KBM-7 (cell line): ENCODE data around the gene ABCB10.
"Not testable (repeated sequence)": the region's sequence is repeated elsewhere in the genome, so short reads cannot be mapped to it uniquely, and the experiment has no call there.

ENCODE experiments used
- DNase-seq: peaks from one replicate; pipeline ENCODE4 v3.0.0-alpha.2; 2015
- in situ Hi-C: fragments of 300-500 bp; cut with MboI; formaldehyde crosslinking; loops from 2 replicates; pipeline ENCODE4 v1.14.3; 2020; ENCODE audit warnings: low sequenced_read_pairs, low pct_unique_long_range_greater_than_20kb, mixed read lengths

Gene ABCB10

DNA sequence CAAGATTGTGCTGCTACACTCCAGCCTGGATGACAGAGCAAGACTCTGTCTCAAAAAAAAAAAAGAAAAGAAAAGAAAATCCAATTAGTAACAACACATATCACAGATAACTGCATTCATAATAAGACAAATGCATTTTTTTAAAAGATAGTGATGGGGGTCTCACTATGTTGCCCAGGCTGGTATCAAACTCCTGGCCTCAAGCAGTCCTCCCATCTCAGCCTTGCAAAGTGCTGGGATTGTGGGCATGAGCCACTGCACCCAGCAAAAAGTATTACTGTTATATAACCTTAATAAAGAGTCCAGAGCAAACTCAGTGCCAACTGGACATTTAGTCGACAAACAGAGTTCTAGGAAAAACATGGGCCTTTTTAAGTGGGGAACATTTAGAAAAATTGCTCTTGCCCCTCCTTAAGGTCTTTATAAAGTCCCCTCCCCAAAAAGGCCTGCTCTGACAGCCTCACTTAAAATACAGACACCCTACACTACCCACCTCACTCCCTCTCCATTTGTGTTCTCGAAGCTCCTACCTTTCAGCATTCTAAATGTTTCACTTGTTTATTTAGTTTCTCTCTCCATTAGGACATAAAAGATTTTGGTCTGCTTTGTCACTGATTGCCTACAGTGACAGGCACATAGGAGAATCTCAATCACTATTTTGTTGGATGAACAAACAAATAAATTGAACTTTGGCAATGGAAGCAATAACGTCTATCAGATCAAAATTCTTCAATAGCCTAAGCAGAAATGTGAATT is 7.5 kb downstream of the ABCB10 start:
- in situ Hi-C loops = no loop called here
- DNase-seq = no peak

DNA sequence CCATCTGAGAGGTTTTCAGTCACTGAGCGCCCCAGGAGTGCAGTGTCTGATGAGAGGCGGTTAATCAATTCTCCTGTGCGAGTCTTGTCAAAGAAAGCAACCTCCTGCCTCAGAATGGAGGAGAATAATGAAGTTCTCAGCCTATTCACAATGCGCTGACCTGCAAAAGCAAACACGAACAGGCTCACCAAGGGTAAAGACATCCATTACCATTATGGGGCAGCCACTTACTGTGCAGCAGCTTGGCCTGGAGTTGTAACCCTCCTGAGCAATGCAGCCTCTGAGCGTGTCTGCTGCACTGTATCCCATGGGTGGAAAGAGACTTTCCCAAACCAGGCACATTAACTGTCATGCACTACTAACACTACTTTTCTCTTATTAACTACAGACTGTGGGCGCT is 11.0 kb downstream of the ABCB10 start:
- in situ Hi-C loops = no loop called here
- no peak for DNase-seq

DNA sequence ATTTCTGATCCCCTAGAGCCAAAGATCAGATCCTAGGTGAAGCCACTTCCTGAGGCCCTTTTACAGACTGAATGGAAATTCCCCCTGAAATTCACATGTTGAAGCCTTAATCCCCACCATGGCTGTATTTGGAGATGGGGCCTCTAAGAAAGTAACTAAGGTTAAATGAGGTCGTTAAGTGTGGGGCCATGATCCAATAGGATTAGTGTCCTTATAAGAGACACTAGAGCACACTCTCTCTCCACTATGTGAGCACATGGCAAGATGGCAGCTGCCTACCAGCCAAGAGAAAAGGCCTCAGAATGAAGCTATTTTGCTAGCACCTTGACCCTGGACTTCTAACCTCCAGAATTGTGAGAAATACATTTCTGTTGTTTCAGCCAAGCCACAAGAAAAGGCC is 13.9 kb downstream of the ABCB10 start:
- DNase-seq = no peak
- in situ Hi-C loops = no loop called here

DNA sequence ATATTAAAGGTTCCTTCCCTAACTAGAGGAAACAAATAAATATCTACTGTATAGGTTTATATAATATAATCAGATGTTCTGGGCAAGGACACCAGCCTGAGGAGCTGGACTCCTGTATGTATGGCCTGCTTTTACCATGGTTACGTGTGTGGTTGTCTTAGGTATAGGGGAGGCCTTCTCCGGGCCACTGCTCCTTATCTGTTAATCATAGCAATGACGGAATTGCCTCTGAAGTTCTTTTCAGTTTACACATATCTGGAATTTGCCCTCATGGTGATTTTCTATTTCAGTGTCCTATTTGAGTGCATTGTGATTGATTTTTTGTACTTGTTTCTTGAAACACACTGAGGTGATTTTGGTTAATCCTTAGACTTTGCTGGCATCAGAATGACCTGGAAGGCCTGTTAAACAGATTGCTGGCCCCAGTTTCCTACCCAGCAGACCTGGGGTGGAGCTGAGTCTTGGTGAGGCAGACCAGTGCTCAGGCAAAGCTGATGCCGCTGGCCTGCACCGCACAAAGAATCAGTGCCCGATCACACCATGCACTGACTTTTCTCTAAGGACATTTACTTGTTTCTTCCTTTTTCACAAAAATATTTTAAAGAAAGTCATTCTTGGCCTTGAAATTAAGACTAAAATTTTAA is 18.5 kb downstream of the ABCB10 start:
- DNase-seq = no peak
- in situ Hi-C loops = no loop called here

DNA sequence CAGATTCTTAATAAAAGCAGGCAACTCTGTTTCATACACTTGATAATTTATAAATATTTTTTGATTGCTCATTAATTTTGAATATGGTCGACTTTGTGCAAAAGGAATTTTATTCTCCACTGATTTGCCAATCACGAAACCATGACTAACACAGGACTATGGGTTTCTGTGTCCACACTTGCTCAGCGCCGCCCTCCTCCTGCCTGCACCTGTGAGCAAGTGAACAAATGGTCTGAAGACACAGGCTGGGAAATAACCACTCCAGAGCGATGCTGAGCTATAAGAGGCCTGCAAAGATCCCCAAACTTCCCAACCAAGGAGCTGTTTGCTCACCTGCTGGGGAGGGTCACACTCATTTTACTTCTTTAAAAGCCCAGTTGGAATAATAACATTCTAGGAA is 19.6 kb downstream of the ABCB10 start:
- no peak for DNase-seq

DNA sequence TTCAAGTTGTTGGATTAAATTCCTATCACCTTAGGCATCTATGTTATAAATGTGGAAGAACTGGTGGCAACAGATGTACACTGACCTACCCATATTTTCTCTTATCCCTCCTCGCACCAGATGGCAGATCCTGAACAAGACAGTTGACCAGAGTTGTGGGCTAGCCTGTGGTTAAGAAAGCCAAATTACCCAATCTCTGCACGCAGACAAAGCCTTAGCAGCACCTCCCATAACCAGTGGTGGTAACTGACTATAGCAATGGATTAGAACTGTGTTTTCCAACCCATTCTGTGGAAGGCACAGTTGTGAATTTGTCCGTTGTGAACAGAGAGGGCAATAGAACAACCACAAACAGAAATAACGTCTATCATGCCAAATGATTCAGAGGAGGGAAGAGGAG is 20.6 kb downstream of the ABCB10 start:
- in situ Hi-C loops = no loop called here
- DNase-seq = peak; percentile 64

More for the DNA sequence above, 19.6 kb downstream of the ABCB10 start:
- in situ Hi-C loops = no loop called here

DNA sequence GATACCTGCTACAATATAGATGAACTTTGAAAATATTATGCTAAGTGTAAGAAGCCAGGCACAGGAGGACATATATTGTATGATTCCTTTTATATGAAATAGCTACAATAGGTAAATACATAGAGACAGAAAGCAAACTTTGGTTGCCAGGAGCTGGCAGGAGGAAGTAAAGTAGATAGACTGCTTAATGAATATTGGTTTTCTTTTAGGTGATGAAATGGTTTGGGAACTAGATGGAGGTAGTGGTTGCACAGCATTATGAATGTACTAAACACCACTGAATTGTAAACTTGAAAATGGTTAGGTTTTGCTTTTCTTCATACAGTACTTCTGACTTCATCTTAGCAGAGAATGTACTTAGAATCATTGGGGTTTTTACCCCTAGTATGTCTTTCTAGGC is 21.5 kb downstream of the ABCB10 start:
- DNase-seq = no peak
- in situ Hi-C loops = no loop called here

DNA sequence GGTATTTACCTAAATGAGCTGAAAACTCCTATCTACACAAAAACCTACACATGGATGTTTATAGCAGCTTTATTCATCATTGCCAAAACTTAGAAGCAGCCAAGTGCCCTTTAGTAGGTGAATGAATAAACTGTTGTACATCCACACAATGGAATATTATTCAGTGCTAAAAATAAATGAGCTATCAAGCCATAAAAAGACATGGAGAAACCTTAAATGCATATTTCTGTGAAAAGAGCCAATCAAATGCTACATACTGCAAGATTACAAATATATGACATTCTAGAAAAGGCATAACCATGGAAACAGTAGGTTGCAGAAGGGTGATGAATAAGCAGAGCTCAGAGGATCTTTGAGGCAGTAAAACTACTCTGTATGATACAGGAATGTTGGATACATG is 23.3 kb downstream of the ABCB10 start:
- in situ Hi-C loops = no loop called here
- no peak for DNase-seq

DNA sequence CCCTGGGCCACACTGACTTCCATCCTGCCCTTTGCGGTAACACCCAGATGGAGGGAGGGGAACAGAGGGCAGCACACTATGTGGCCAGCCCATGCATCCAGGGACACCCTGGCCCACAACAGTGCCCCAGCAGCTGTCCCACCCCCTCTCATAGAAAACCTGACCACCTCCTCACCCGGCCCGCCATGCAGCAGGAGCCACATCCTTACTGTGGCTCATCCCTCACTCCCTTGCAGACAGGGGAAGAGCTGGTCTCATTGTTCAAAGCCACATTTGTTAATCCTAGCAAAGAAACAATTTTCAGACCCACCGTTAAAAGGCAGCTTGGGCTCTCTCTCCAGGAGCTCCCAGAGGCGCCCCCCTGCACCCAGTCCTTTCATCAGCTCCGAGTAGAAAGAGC is 27.2 kb downstream of the ABCB10 start:
- no peak for DNase-seq
- in situ Hi-C loops = no loop called here

DNA sequence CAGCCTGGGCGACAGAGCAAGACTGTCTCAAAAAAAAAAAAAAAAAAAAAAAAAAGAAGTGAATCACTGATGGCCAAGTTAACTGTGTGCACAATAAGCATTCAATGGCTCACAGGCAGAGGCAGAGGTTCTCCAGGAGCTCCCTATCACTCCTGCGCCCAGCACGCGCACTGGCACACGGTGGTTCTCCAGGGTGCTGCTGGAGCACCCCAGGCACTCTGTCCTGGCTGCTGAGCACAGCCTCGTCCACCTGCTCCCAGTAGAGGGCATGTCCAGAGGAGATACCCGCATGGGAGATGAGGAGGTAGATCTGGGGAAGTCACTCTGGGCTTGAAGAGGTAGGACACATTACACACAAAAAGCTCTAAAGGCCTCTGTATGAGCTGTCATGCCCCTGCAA is 28.9 kb downstream of the ABCB10 start:
- DNase-seq = no peak
- in situ Hi-C loops = no loop called here

DNA sequence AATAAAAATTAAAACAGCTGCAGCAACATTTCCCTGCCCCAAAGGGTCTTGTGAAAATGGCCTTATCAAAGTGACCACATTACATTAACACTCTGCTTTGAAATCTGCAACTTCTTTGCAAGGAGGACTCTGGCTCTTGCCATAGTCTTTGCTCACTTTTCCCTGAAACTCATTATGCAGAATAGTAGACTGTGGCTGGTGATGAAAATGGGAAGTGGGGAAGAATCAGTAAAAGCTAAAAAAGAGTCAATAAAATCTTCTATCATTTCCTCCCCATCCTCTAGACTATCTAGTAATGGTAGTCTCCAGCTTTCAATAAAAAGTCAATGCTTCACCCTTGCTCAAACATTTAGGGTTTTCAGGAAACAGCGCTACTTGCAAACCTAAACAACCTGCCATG is 31.8 kb downstream of the ABCB10 start:
- no peak for DNase-seq
- in situ Hi-C loops = no loop called here

DNA sequence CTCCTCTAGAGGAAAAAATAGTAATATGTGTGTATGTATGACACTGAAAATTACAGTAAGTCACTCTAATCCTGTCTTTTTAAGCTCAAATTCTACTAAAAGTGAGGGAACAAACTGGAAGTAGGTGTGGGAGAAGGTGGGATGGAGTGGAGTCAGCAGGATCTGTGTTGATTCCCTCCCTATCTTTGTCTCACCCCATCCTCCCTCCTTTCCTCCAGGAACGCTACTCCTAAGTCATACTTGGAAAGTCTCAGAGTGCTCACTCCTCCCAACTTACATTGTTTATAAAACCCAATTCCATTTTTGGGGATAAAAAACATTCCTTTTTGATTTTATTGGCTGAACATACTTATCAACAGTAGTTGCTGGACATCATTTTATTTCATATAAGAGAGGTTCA is 35.5 kb downstream of the ABCB10 start:
- in situ Hi-C loops = no loop called here
- DNase-seq = no peak

DNA sequence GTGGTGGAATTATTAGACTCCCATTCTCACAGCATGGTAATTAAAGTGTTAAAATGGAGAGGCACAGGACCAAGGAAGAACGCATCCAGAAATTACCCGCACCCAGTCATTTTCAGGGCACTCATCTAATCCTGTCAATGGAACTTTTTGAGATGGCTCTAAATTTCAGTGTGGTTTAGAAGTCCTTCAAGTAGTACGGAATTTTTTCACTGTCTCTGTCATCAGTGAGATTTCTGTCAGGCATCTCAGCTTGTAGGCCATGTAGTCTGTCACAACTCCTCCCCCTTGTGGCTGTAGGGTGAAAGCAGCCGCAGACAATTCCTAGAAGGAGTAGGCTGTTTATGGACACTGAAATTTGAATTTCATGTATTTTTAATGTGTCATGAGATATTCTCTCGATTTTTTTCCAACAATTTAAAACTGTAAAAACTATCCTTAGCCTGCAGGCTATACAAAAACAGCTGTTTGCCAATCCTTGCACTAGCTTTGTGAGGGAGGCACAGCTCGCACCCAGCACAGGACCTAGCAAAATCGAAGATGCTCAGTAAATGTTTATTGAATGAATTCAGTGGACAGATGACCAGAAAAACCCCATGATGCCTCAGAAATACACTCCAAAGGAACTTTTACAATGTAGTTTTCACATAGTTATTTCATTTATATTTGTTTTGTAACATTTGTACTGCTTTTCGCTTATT is 43.8 kb downstream of the ABCB10 start:
- in situ Hi-C loops = no loop called here
- peak; percentile 57 for DNase-seq

DNA sequence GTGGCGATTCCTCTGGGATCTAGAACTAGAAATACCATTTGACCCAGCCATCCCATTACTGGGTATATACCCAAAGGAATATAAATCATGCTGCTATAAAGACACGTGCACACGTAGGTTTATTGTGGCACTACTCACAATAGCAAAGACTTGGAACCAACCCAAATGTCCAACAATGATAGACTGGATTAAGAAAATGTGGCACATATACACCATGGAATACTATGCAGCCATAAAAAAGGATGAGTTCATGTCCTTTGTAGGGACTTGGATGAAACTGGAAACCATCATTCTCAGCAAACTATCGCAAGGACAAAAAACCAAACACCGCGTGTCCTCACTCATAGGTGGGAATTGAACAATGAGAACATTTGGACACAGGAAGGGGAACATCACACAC is 46.9 kb downstream of the ABCB10 start:
- DNase-seq, in situ Hi-C loops: not testable (repeated sequence)

DNA sequence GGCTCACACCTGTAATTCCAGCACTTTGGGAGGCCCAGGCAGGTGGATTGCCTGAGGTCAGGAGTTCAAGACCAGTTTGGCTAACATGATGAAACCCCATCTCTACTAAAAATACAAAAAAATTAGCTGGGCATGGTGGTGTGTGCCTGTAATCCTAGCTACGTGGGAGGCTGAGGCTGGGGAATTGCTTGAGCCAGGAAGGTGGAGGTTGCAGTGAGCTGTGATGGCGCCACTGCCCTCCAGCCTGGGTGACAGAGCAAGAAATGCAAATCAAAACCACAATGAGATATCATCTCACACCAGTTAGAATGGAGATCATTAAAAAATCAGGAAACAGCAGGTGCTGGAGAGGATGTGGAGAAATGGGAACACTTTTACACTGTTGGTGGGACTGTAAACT is 47.3 kb downstream of the ABCB10 start:
- in situ Hi-C loops = not testable (repeated sequence)
- peak; percentile 41 for DNase-seq

DNA sequence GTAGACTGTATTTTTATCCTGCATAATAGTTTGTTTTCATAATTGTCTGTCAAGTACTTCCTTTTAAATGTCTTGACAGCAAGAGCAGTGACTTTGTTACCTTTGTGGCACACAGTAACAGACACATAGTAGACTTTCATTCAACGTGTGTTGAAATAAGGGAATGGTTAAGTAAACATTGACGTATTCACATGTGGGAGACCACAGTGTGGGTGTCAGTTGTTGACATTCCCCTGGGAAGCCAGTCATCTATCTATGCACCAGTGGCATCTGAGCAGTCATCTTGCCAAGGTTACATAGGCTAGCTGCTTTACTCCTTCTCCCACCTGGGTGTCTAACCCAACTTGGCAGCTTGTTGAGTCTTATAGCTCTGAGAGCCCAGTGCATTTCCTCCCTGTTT is 48.9 kb downstream of the ABCB10 start:
- in situ Hi-C loops = no loop called here
- DNase-seq = no peak

DNA sequence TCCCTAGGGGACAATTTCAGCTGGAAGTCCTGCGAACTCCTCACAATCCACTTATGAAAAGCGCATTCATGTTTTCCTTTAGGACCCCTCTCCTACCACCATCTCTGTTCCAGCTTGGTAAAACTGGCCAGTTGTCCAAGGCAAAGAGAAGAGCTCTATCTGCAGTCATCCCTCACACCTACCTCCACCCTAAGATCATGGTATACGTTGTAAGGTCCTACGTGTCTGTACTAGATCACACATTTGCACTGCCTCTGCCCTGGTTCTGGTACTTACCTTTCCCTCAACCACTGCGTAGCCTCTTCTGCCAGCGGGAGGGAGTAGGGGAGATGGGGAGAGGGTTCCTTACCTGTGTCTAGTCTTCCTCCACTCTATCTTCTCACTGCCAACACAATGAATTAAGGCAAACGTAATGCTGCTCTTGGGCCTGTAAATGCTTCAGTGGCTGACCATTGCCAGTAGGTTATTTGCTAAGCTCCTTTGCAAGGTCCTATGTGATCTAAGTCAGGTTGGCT is 49.6 kb downstream of the ABCB10 start:
- no peak for DNase-seq
- in situ Hi-C loops = no loop called here

DNA sequence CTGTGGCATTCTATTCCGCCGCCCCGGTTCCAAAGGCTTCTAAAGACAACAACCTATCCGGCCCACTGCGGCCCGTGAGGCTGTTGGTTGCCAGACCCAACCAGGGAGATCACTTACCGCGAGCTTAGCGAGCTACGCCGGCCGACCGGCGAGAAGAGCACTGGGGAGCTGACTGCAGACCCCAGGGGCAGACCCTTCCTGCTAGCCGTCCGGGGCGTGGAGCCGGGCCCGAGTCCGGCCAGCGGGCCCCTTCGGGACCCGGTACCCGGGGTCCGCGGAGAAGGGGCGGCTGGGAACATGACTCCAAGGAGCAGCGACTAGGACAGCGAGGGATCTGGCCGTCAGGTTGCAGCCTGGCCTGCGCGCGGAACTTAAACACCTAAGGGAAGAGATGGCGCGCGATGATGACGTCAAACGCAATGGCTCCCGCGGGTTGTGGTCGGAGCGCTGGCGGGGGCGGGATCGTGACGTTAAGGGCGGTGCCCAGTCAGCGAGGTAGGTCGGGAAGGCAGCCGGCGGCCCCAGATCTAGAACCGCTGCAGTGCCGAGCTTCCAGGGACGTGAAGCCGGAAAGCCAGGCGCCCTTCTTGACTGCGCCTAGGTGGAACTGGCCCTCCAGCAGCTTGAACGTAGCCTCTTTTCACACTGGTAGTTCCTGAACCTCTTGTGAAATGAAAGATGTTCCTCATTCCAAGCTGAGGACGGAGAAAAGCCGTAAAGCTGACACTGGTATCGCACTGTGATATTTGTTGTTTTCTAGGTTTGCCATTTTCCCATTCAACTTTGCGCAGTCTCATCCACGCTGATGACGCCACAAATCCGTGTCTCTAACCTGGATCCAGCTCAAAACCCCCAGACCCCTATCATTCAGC is 50.3 kb downstream of the ABCB10 start, which contains the start of gene NUP133:
Gene NUP133, minus strand, starts transcription at position 391 of the 872 bp plus-strand sequence. Its CDS starts 92 bp downstream, at position 299.
- in situ Hi-C loops = no loop called here

DNA sequence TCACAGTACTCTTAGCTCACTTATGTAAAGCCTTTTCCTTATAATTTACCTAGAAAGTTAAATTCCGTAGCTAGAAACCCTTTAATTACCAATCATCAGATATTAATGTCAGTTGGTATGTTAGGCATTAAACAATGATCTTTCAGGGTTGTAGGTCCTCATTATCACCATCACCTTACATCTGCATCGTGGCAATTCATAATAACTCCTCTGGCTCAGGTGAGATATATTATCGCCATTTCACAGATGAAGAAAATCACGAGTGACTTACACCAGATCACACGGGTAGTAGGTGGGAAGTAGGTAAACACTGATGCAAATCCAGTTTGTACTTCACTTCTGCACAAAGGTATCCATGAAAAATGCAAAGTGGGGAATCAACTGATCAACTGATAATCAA is 51.0 kb downstream of the ABCB10 start:
- in situ Hi-C loops = no loop called here
- no peak for DNase-seq

More for the DNA sequence above, 50.3 kb downstream of the ABCB10 start, which contains the start of gene NUP133:
- DNase-seq = peak; percentile 99
